DND-41 (cell line): Measurements from ENCODE around the gene ANGEL2.

Source experiments
- ATAC-seq: fragments of 200-7000 bp; cut with Tn5 transposase; 3 replicates; pipeline ENCODE4 v1.9.1; 2021; ENCODE audit warnings: low read depth; ENCODE audit not compliant: insufficient read depth
- DNase-seq: peaks from one replicate; pipeline ENCODE4 v3.0.0-alpha.2; 2020
- H2AFZ ChIP-seq: 2 replicates; pipeline ENCODE4 v1.6.0; 2012; ENCODE audit warnings: low read depth, low read length
- H3K27ac ChIP-seq: 2 replicates; pipeline ENCODE4 v1.5.1; 2012; ENCODE audit warnings: low read length, inconsistent platforms
- H3K27me3 ChIP-seq: fragments of 200-600 bp; sonication (generic); 2 replicates; pipeline ENCODE4 v1.6.0; 2012; ENCODE audit warnings: low read length, mild to moderate bottlenecking, inconsistent platforms; ENCODE audit not compliant: insufficient read depth, poor library complexity
- H3K36me3 ChIP-seq: 2 replicates; pipeline ENCODE4 v1.5.1; 2012; ENCODE audit warnings: low read length, inconsistent platforms; ENCODE audit not compliant: insufficient read depth
- H3K4me1 ChIP-seq: 2 replicates; pipeline ENCODE4 v1.5.1; 2012; ENCODE audit warnings: mild to moderate bottlenecking, low read length; ENCODE audit not compliant: insufficient read depth
- H3K4me2 ChIP-seq: 2 replicates; pipeline ENCODE4 v1.6.0; 2012; ENCODE audit warnings: mild to moderate bottlenecking, moderate library complexity, low read length, inconsistent platforms; ENCODE audit not compliant: insufficient read depth
- H3K4me3 ChIP-seq, 2 experiments: fragments of 200-600 bp in 1 of 2; shearing (Covaris generic) in 1 of 2; 2 replicates each; pipeline ENCODE4 v1.5.1; 2012 to 2016; ENCODE audit warnings: inconsistent platforms in 2 of 2, low read length in 2 of 2, mild to moderate bottlenecking in 2 of 2, low read depth in 1 of 2, moderate library complexity in 1 of 2
- H3K79me2 ChIP-seq: 2 replicates; pipeline ENCODE4 v1.6.0; 2012; ENCODE audit warnings: low read length, inconsistent platforms; ENCODE audit not compliant: insufficient read depth
- H3K9ac ChIP-seq: 2 replicates; pipeline ENCODE4 v1.6.0; 2012; ENCODE audit warnings: low read depth, mild to moderate bottlenecking, inconsistent platforms, low read length, moderate library complexity
- H3K9me3 ChIP-seq: 2 replicates; pipeline ENCODE4 v1.5.1; 2012; ENCODE audit warnings: low read length, moderate library complexity, mild to moderate bottlenecking, inconsistent platforms; ENCODE audit not compliant: insufficient read depth, severe bottlenecking
- H4K20me1 ChIP-seq: 2 replicates; pipeline ENCODE4 v1.6.0; 2012; ENCODE audit warnings: low read length; ENCODE audit not compliant: insufficient read depth
- CTCF ChIP-seq: IDR thresholded peaks from 2 replicates; pipeline ENCODE4 v1.5.1; 2012; ENCODE audit warnings: borderline replicate concordance, low read length, moderate library complexity, mild to moderate bottlenecking; ENCODE audit not compliant: poor library complexity, severe bottlenecking; ENCODE audit errors: extremely low read depth
- EZH2 ChIP-seq: IDR thresholded peaks from 3 replicates; pipeline ENCODE4 v1.6.1; 2012; ENCODE audit warnings: borderline replicate concordance, low read depth, mild to moderate bottlenecking, moderate library complexity, low read length, inconsistent platforms; ENCODE audit not compliant: severe bottlenecking

The ANGEL2 gene

GRCh38 chr1:213054142-213054541 is 38.5 kb upstream of the ANGEL2 start:
- ATAC-seq (no peak), DNase-seq (no peak)
- Histone ChIP-seq H2AFZ (no peak overlapping the region), H3K36me3 (no peaks in the 10 kb centered on the region), H3K9me3 (peaks cover 8% of the 10 kb centered on the region), H4K20me1 (peaks cover 2% of the 10 kb centered on the region; the same call in 1 of the 2 replicates), H3K9ac (no peak overlapping the region), H3K27me3 (no peaks in the 10 kb centered on the region), H3K4me3 (no peak overlapping the region), H3K79me2 (peaks cover 27% of the 10 kb centered on the region), H3K4me1 (peaks cover 31% of the 10 kb centered on the region), H3K27ac (no peak overlapping the region), H3K4me2 (no peak overlapping the region)
- TF ChIP-seq EZH2: no peak
- TF ChIP-seq CTCF: no peak

- peaks cover 8% of the 10 kb centered on the region for H3K9me3 ChIP-seq
- DNase-seq: no peak
- peaks cover 31% of the 10 kb centered on the region for H3K4me1 ChIP-seq
- TF ChIP-seq CTCF (no peak), EZH2 (no peak)
- H3K4me2 ChIP-seq: no peak overlapping the region
- H3K9ac ChIP-seq: no peak overlapping the region
- no peak for ATAC-seq
- H2AFZ ChIP-seq: no peak overlapping the region
- H3K79me2 ChIP-seq: peaks cover 22% of the 10 kb centered on the region
- no peaks in the 10 kb centered on the region for H3K36me3 ChIP-seq
- no peaks in the 10 kb centered on the region for H3K27me3 ChIP-seq
- no peak overlapping the region for H3K4me3 ChIP-seq
- H3K27ac ChIP-seq: no peak overlapping the region
- H4K20me1 ChIP-seq: peaks cover 2% of the 10 kb centered on the region; the same call in 1 of the 2 replicates
Measured at GRCh38 chr1:213053455-213053854, 37.8 kb upstream of the ANGEL2 start.

- peak overlapping the region; percentile 41; the same call in 1 of the 2 replicates for H3K27ac ChIP-seq
- H3K9me3 ChIP-seq: peaks cover 8% of the 10 kb centered on the region
- H3K79me2 ChIP-seq: peaks cover 22% of the 10 kb centered on the region
Measured at GRCh38 chr1:213051881-213052202, 36.2 kb upstream of the ANGEL2 start.

More at GRCh38 chr1:213051881-213052202, 36.2 kb upstream of the ANGEL2 start:
- H4K20me1 ChIP-seq: peaks cover 2% of the 10 kb centered on the region; the same call in 1 of the 2 replicates
- H3K36me3 ChIP-seq: no peaks in the 10 kb centered on the region
- no peak for ATAC-seq
- TF ChIP-seq CTCF (no peak), EZH2 (no peak)
- H3K4me1 ChIP-seq: peaks cover 31% of the 10 kb centered on the region
- peak overlapping the region; percentile 98 for H2AFZ ChIP-seq
- H3K9ac ChIP-seq: peak overlapping the region; percentile 65
- DNase-seq: no peak
- peak overlapping the region; percentile 92 for H3K4me2 ChIP-seq
- H3K4me3 ChIP-seq: peak overlapping the region; percentile 56 to 86
- no peaks in the 10 kb centered on the region for H3K27me3 ChIP-seq
